ENCODE results near the gene TMOD3. TPM values are rescaled to one million over a fixed set of nuclear protein-coding genes. Genes with fewer than 3 reads are reported as not detected.

The TMOD3 gene
- total RNA-seq, 1 donor from 2014 or later, result 37.4 TPM

DNA sequence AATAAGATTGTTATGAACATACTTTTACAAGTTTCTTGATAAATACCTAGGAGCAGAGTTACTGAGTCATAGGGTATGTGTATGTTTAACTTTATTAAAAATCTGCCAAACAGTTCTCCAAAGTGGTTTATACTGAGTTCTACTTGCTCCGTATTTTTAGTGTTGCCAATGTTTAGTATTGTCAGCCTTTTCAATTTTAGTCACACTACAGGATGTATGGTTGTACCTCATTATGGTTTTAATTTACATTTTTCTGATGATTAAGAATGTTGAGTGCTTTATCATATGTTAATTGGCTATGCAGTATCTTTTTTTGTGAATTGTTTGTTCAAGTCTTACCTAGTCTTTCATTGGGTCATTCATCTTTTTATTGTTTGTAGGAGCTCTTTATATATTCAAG, 4.3 kb downstream of the TMOD3 start:
- Histone ChIP-seq H3K9me3 (ENCODE audit: low read depth) (no peaks in the 10 kb centered on the region), H4K20me1 (ENCODE audit: low read depth) (peaks cover 79% of the 10 kb centered on the region), H3K27ac (no peak overlapping the region), H3K4me1 (peaks cover 23% of the 10 kb centered on the region), H3K79me2 (ENCODE audit: low read depth) (peaks cover 63% of the 10 kb centered on the region), H3K9ac (no peak overlapping the region), H3F3A (ENCODE audit: low read depth) (no peaks in the 10 kb centered on the region), H2AFZ (replicated peaks) (no peak overlapping the region), H3K36me3 (no peaks in the 10 kb centered on the region), H3K27me3 (no peaks in the 10 kb centered on the region), H3K4me3 (no peak overlapping the region), H3K4me2 (no peak overlapping the region)
- no peak for DNase-seq (ENCODE audit: low spot score)
- Mint-ChIP-seq H3K9me3 (no peaks in the 10 kb centered on the region), H3K36me3 (no peaks in the 10 kb centered on the region), H3K4me3 (no peak overlapping the region), H3K27ac (no peak overlapping the region), H3K27me3 (ENCODE audit: insufficient read depth, low read depth) (peaks cover 4% of the 10 kb centered on the region), H3K4me1 (peaks cover 37% of the 10 kb centered on the region)
- TF ChIP-seq EZH2phosphoT487 (IDR thresholded peaks at IDR 0.05) (no peak), EZH2 (IDR thresholded peaks at IDR 0.05) (no peak)
- TF ChIP-seq, protein P1, sequence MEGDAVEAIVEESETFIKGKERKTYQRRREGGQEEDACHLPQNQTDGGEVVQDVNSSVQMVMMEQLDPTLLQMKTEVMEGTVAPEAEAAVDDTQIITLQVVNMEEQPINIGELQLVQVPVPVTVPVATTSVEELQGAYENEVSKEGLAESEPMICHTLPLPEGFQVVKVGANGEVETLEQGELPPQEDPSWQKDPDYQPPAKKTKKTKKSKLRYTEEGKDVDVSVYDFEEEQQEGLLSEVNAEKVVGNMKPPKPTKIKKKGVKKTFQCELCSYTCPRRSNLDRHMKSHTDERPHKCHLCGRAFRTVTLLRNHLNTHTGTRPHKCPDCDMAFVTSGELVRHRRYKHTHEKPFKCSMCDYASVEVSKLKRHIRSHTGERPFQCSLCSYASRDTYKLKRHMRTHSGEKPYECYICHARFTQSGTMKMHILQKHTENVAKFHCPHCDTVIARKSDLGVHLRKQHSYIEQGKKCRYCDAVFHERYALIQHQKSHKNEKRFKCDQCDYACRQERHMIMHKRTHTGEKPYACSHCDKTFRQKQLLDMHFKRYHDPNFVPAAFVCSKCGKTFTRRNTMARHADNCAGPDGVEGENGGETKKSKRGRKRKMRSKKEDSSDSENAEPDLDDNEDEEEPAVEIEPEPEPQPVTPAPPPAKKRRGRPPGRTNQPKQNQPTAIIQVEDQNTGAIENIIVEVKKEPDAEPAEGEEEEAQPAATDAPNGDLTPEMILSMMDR (IDR thresholded peaks at IDR 0.05), result no peak

DNA sequence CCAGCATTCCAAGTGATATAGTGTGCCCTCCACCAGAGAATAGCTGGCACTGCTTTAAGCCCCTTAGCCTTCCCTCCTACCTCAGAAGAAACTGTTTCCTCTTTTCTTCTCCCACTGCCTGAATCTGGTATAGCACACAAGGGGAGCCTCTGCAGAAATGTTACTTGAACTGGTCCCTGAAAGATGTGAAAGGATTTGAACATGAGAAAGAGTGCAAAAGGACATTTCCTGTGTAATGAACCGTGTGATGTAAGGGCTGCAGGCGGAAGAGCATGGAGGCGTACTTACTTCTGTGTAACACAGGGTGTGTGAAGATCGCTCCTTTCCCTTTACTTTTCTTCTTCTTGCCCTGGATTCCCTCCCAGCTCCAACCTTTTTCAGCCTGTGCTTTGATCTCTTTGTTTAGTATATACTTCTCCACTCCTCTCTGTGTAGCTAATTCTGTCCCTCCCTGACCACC, 8.4 kb downstream of the TMOD3 start:
- Histone ChIP-seq H3K4me1 (peaks cover 15% of the 10 kb centered on the region), H3F3A (ENCODE audit: low read depth) (no peaks in the 10 kb centered on the region), H3K79me2 (ENCODE audit: low read depth) (peaks cover 56% of the 10 kb centered on the region), H3K4me3 (no peak overlapping the region), H3K4me2 (peak overlapping the region; percentile 27), H3K27ac (no peak overlapping the region), H4K20me1 (ENCODE audit: low read depth) (peaks cover 71% of the 10 kb centered on the region), H3K9me3 (ENCODE audit: low read depth) (no peaks in the 10 kb centered on the region), H2AFZ (replicated peaks) (no peak overlapping the region), H3K36me3 (no peaks in the 10 kb centered on the region), H3K27me3 (no peaks in the 10 kb centered on the region), H3K9ac (no peak overlapping the region)
- Mint-ChIP-seq H3K27me3 (ENCODE audit: insufficient read depth, low read depth) (no peaks in the 10 kb centered on the region), H3K4me1 (peaks cover 30% of the 10 kb centered on the region), H3K36me3 (no peaks in the 10 kb centered on the region), H3K9me3 (no peaks in the 10 kb centered on the region), H3K4me3 (peak overlapping the region; percentile 70), H3K27ac (peak overlapping the region; percentile 78)
- TF ChIP-seq EZH2 (IDR thresholded peaks at IDR 0.05) (no peak), EZH2phosphoT487 (IDR thresholded peaks at IDR 0.05) (no peak)
- TF ChIP-seq, protein P1 (IDR thresholded peaks at IDR 0.05), result no peak
- DNase-seq (ENCODE audit: low spot score), result peak; percentile 13

DNA sequence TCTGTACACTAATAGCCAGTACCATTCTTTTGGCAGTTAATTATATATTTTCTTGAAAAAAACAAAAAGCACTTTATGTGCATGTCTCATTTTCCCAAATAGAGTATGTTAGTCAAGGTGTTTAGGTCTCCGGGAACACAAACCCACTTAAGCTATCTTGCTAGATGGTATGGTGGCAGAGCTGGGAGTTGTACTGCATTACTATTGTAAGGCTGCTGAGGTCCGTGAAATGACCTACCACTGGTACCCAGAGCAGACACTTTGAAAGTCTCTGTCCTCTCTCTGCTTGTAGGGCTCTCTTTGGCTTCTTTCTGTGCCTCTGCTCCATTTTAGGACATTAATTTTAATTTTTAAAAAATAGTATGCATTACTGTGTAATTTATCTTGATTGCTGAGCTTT, 8.8 kb downstream of the TMOD3 start:
- no peak overlapping the region for H2AFZ ChIP-seq (replicated peaks)
- no peak overlapping the region for H3K9ac ChIP-seq
- peak overlapping the region; percentile 70 for H3K4me3 Mint-ChIP-seq

More for the DNA sequence above, 8.8 kb downstream of the TMOD3 start:
- Histone ChIP-seq H3K4me3 (no peak overlapping the region), H3K79me2 (ENCODE audit: low read depth) (peaks cover 56% of the 10 kb centered on the region), H3K9me3 (ENCODE audit: low read depth) (no peaks in the 10 kb centered on the region), H3K36me3 (no peaks in the 10 kb centered on the region), H3K27me3 (no peaks in the 10 kb centered on the region), H3K27ac (no peak overlapping the region), H3K4me2 (peak overlapping the region; percentile 27), H3F3A (ENCODE audit: low read depth) (no peaks in the 10 kb centered on the region), H3K4me1 (peaks cover 19% of the 10 kb centered on the region), H4K20me1 (ENCODE audit: low read depth) (peaks cover 69% of the 10 kb centered on the region)
- DNase-seq (ENCODE audit: low spot score), result no peak
- Mint-ChIP-seq H3K9me3 (no peaks in the 10 kb centered on the region), H3K27ac (peak overlapping the region; percentile 78), H3K4me1 (peaks cover 34% of the 10 kb centered on the region), H3K27me3 (ENCODE audit: insufficient read depth, low read depth) (no peaks in the 10 kb centered on the region), H3K36me3 (no peaks in the 10 kb centered on the region)
- TF ChIP-seq EZH2phosphoT487 (IDR thresholded peaks at IDR 0.05), result no peak
- TF ChIP-seq EZH2 (IDR thresholded peaks at IDR 0.05), result no peak
- TF ChIP-seq, protein P1 (IDR thresholded peaks at IDR 0.05), result no peak

All from neural progenitor cell (in vitro differentiated cells).